Duodenal mucosa (tissue), 2 donors: Measurements from ENCODE around the gene POPDC3.
"Not testable (repeated sequence)": the region's sequence is repeated elsewhere in the genome, so short reads cannot be mapped to it uniquely, and the experiment has no call there.

Source experiments
- H3K27ac ChIP-seq: one replicate; pipeline ENCODE4 v1.7.0; 2013; ENCODE audit warnings: low read depth, low read length
- H3K27me3 ChIP-seq, 2 donors: one replicate each; pipeline ENCODE4 v1.7.0; 2013; ENCODE audit warnings: low read length in 2 of 2, control low read depth in 1 of 2; ENCODE audit not compliant: insufficient read depth in 2 of 2, control insufficient read depth in 1 of 2
- H3K36me3 ChIP-seq, 2 donors: one replicate each; pipeline ENCODE4 v1.7.0; 2013; ENCODE audit warnings: low read length in 2 of 2, control low read depth in 1 of 2; ENCODE audit not compliant: insufficient read depth in 2 of 2, control insufficient read depth in 1 of 2
- H3K4me1 ChIP-seq, 2 donors: one replicate each; pipeline ENCODE4 v1.7.0; 2013; ENCODE audit warnings: low read length in 2 of 2, control low read depth in 1 of 2; ENCODE audit not compliant: insufficient read depth in 2 of 2, control insufficient read depth in 1 of 2
- H3K4me3 ChIP-seq, 2 donors: one replicate each; pipeline ENCODE4 v1.7.0; 2013; ENCODE audit warnings: low read length in 2 of 2, low read depth in 1 of 2
- H3K9ac ChIP-seq, 2 donors: one replicate each; pipeline ENCODE4 v1.7.0; 2013; ENCODE audit warnings: low read length in 2 of 2, low read depth in 1 of 2
- H3K9me3 ChIP-seq, 2 donors: one replicate each; pipeline ENCODE4 v1.7.0; 2013; ENCODE audit warnings: low read length in 2 of 2, control low read depth in 1 of 2; ENCODE audit not compliant: control insufficient read depth in 1 of 2

The POPDC3 gene

GRCh38 chr6:105179244-105180065 is at the start of gene POPDC3:
Gene POPDC3 (minus strand): TSS chr6:105180014. CDS start chr6:105161909, 18,105 bp downstream.
- H3K4me1 ChIP-seq, result no peaks in the 10 kb centered on the region
- H3K9ac ChIP-seq, result no peak within 1 kb of the TSS
- H3K4me3 ChIP-seq, result peak within 1 kb of the TSS; percentile 40 to 53
- H3K9me3 ChIP-seq, result no peaks in the 10 kb centered on the region
- peaks cover 31 to 42% of the 10 kb centered on the region in 2 donors for H3K27me3 ChIP-seq
- no peaks in the 10 kb centered on the region for H3K36me3 ChIP-seq
- H3K27ac ChIP-seq, result no peak within 1 kb of the TSS

DNA sequence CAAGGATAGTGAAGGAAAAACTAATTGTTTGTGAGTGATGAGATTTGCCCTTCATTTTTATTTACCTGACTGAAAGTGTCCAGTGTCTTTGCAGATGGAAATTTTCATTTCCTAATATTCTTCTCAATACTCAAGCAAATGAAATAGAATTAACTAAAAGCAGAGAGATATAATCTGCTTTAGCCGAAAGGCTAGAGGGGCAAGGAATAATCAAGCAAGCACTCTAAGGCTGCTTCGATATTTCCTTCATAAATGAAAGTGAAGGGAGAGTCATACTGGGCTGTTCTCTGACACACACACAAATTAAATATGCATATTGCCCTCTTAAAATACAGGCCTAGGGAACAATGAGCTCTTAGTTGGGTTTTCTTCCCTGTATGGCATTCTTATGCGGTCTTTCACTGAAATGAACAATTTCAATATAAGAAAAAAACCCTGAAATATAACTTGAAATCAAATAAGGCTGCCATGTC is 47.5 kb upstream of the POPDC3 start:
- no peaks in the 10 kb centered on the region for H3K4me1 ChIP-seq
- no peaks in the 10 kb centered on the region for H3K36me3 ChIP-seq
- H3K27ac ChIP-seq, result no peak overlapping the region
- H3K9me3 ChIP-seq, result no peaks in the 10 kb centered on the region
- H3K27me3 ChIP-seq, result no peaks in the 10 kb centered on the region
- no peak overlapping the region for H3K9ac ChIP-seq
- H3K4me3 ChIP-seq, result no peak overlapping the region

GRCh38 chr6:105226598-105227294 is 46.9 kb upstream of the POPDC3 start:
- Histone ChIP-seq H3K4me1 (no peaks in the 10 kb centered on the region), H3K27me3 (no peaks in the 10 kb centered on the region), H3K4me3 (no peak overlapping the region), H3K9ac (no peak overlapping the region), H3K9me3 (no peaks in the 10 kb centered on the region), H3K36me3 (no peaks in the 10 kb centered on the region), H3K27ac (no peak overlapping the region)

- no peaks in the 10 kb centered on the region for H3K27me3 ChIP-seq
- H3K4me3 ChIP-seq, result no peak overlapping the region
- no peaks in the 10 kb centered on the region for H3K9me3 ChIP-seq
- H3K27ac ChIP-seq, result no peak overlapping the region
- H3K4me1 ChIP-seq, result no peaks in the 10 kb centered on the region
- no peak overlapping the region for H3K9ac ChIP-seq
- H3K36me3 ChIP-seq, result no peaks in the 10 kb centered on the region
These were observed 43.4 kb upstream of the POPDC3 start for GRCh38 chr6:105223242-105223641.

DNA sequence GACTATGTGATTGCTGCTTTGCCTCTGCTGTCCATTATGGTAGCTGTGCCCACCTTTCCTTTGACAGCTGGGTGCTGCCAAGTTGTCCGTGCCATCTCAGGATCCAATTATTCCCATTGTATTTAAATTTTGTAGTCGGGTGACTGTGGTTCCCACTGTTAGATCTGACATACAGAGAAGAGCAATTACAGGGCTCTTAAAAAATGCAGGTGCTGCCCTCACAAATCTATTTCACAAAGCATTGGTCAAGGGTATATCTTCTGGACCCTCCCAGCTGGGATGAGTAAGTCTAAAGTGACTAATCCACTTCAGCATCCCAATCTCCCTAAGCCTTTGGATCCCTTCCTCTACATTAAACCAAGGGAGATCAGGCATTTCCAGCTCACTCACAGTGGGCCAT is 41.4 kb upstream of the POPDC3 start:
- not testable (repeated sequence) for H3K27me3 ChIP-seq, H3K36me3 ChIP-seq, H3K4me1 ChIP-seq, H3K27ac ChIP-seq, H3K9me3 ChIP-seq, H3K9ac ChIP-seq, H3K4me3 ChIP-seq

DNA sequence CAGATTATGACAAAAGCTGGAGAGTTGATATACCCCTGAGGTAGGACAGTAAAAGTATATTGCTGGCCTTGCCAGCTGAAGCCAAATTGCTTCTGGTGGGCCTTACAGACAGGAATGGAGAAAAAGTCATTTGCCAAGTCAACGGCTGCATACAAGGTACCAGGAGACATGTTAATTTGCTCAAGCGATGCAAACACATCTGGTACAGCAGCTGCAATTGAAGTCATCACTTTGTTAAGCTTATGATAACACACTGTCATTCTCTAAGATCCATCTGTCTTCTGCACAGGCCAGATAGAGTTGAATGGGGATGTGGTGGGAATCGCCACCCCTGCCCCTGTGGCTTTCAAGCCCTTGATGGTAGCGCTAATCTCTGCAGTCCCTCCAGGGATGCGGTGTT is 40.4 kb upstream of the POPDC3 start:
- Histone ChIP-seq H3K9ac (no peak overlapping the region), H3K36me3 (no peaks in the 10 kb centered on the region), H3K27ac (no peak overlapping the region), H3K4me3 (no peak overlapping the region), H3K9me3 (no peaks in the 10 kb centered on the region), H3K27me3 (no peaks in the 10 kb centered on the region), H3K4me1 (no peaks in the 10 kb centered on the region)

DNA sequence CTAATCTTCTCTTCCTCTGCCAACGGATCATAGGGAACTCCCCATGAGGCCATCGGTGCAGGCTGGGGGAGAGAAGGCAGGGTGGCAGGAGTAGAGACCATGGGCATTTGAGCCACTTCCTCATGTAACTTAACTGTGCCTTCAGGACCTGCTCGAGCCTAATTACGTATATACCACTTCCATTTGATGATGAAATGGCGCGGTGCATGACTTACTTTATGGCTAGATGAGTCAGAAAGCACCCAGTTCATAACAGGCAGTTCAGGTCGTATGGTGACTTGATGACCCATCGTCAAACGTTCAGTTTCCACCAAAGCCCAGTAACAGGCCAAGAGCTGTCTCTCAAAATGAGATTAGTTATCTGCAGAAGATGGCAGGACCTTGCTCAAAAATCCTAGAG is 39.4 kb upstream of the POPDC3 start:
- H3K27me3 ChIP-seq, H3K9me3 ChIP-seq, H3K4me1 ChIP-seq, H3K9ac ChIP-seq, H3K4me3 ChIP-seq, H3K36me3 ChIP-seq, H3K27ac ChIP-seq: not testable (repeated sequence)

DNA sequence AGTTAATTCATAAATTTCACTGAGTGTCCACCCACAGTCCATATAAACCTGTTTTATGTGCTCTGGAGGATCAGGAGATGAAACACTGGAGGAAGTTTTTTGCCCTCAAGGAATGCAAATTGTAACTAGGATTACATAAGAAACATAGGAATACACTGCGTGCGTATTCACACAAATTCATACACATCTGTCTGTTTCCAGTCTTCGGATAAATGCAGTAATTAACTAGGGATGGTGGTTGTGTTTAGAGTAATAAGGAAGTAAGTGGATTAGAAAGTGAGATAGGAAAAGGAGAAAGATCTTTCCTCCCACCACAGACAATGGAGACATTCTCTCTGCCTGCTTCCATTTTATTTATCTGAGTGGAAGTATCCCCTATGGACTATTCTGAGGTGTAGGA is 35.7 kb upstream of the POPDC3 start:
- Histone ChIP-seq H3K36me3 (no peaks in the 10 kb centered on the region), H3K27ac (no peak overlapping the region), H3K9me3 (no peaks in the 10 kb centered on the region), H3K4me3 (no peak overlapping the region), H3K27me3 (no peaks in the 10 kb centered on the region), H3K4me1 (no peaks in the 10 kb centered on the region), H3K9ac (no peak overlapping the region)

- H3K27me3 ChIP-seq, result no peaks in the 10 kb centered on the region
These were observed 34.9 kb upstream of the POPDC3 start for GRCh38 chr6:105214668-105215067.

GRCh38 chr6:105213272-105213671 is 33.5 kb upstream of the POPDC3 start:
- H3K4me3 ChIP-seq, result no peak overlapping the region
- no peaks in the 10 kb centered on the region for H3K4me1 ChIP-seq
- H3K9ac ChIP-seq, result no peak overlapping the region
- no peaks in the 10 kb centered on the region for H3K9me3 ChIP-seq
- H3K27me3 ChIP-seq, result no peaks in the 10 kb centered on the region
- H3K36me3 ChIP-seq, result no peaks in the 10 kb centered on the region
- no peak overlapping the region for H3K27ac ChIP-seq

More at GRCh38 chr6:105214668-105215067, 34.9 kb upstream of the POPDC3 start:
- Histone ChIP-seq H3K4me1 (no peaks in the 10 kb centered on the region), H3K9me3 (no peaks in the 10 kb centered on the region), H3K36me3 (no peaks in the 10 kb centered on the region), H3K9ac (no peak overlapping the region), H3K27ac (no peak overlapping the region), H3K4me3 (no peak overlapping the region)
